PFSK-1 (cell line): ENCODE data around the gene ISOC2.
A peak's percentile ranks its signal among the peaks of the same experiment; 100 is the strongest.

Source experiments
- FOXP2 ChIP-seq: optimal IDR thresholded peaks from 2 replicates; pipeline ENCODE3; 2011; ENCODE audit warnings: borderline replicate concordance, control low read depth, inconsistent platforms; ENCODE audit not compliant: insufficient read depth; ENCODE audit errors: extremely low read length, extremely low read depth
- POLR2AphosphoS5 ChIP-seq: IDR thresholded peaks from 2 replicates; pipeline ENCODE4 v1.6.1; 2012; ENCODE audit warnings: low read depth, mild to moderate bottlenecking, control low read depth, low read length, moderate library complexity
- SIN3A ChIP-seq: IDR thresholded peaks from 2 replicates; pipeline ENCODE4 v1.6.1; 2012; ENCODE audit warnings: mild to moderate bottlenecking, low read length, moderate library complexity, borderline replicate concordance; ENCODE audit not compliant: insufficient read depth
- TAF1 ChIP-seq: IDR thresholded peaks from 2 replicates; pipeline ENCODE4 v1.6.1; 2012; ENCODE audit warnings: low read length, control low read depth, borderline replicate concordance; ENCODE audit not compliant: insufficient read depth
- TF ChIP-seq, protein P1 (sequence below), 2 experiments: IDR thresholded peaks; 2 replicates each; pipeline versions ENCODE4 v1.6.1 to v1.8.0; 2011 to 2012; ENCODE audit warnings: low read depth in 2 of 2, low read length in 2 of 2, control low read depth in 1 of 2, inconsistent platforms in 1 of 2, mild to moderate bottlenecking in 1 of 2, moderate library complexity in 1 of 2; ENCODE audit not compliant: insufficient read depth in 1 of 2

DNA sequence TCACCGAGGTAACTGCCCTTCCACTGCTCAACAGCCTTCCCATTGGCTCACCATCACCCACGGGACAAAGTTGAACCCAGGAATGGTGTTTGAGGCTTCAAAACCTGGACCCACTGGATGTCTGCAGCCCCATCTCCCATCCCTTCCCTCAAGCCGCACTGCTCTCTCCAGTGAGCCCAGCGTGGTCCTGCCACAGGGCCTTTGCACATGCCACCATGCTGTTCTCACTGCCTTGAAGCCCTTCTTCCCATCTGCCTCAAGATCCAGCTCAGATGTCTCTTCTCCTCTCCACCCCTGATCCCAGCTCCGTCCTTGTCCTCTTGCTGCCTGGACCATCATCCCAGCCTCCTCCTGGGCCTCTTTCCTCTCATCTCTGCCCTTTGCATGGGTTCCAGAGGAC, 22.4 kb downstream of the ISOC2 start:
- no peak for TF ChIP-seq TAF1
- TF ChIP-seq, protein P1, sequence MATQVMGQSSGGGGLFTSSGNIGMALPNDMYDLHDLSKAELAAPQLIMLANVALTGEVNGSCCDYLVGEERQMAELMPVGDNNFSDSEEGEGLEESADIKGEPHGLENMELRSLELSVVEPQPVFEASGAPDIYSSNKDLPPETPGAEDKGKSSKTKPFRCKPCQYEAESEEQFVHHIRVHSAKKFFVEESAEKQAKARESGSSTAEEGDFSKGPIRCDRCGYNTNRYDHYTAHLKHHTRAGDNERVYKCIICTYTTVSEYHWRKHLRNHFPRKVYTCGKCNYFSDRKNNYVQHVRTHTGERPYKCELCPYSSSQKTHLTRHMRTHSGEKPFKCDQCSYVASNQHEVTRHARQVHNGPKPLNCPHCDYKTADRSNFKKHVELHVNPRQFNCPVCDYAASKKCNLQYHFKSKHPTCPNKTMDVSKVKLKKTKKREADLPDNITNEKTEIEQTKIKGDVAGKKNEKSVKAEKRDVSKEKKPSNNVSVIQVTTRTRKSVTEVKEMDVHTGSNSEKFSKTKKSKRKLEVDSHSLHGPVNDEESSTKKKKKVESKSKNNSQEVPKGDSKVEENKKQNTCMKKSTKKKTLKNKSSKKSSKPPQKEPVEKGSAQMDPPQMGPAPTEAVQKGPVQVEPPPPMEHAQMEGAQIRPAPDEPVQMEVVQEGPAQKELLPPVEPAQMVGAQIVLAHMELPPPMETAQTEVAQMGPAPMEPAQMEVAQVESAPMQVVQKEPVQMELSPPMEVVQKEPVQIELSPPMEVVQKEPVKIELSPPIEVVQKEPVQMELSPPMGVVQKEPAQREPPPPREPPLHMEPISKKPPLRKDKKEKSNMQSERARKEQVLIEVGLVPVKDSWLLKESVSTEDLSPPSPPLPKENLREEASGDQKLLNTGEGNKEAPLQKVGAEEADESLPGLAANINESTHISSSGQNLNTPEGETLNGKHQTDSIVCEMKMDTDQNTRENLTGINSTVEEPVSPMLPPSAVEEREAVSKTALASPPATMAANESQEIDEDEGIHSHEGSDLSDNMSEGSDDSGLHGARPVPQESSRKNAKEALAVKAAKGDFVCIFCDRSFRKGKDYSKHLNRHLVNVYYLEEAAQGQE (IDR thresholded peaks at IDR 0.05; ENCODE audit: insufficient read depth in 1 of 2, low read depth in 2 of 2, low read length in 2 of 2), result 0 out of 4 replicates have a peak, but pooled peaks of 1 of the 2 experiments have one; percentile 15
- no peak for TF ChIP-seq POLR2AphosphoS5
- TF ChIP-seq SIN3A, result no peak
- no peak for TF ChIP-seq FOXP2
